Hematopoietic multipotent progenitor cell treated with erythropoietin and hydrocortisone succinate and interleukin-3 and kit ligand, for 6 days (in vitro differentiated cells): ENCODE data around the gene NLK.
"Not testable (repeated sequence)": the region's sequence is repeated elsewhere in the genome, so short reads cannot be mapped to it uniquely, and the experiment has no call there.

ENCODE experiments used
- DNase-seq: peaks from one replicate; pipeline ENCODE4 v3.0.0-alpha.2; 2015

NLK gene

GRCh38 chr17:28042657-28042720 is at the start of gene NLK:
Gene NLK, plus strand, starts transcription at chr17:28042677. Its CDS starts 197 bp downstream, at chr17:28042874.
- DNase-seq: no peak

GRCh38 chr17:27993161-27993695 is 49.2 kb upstream of the NLK start:
- DNase-seq: no peak

GRCh38 chr17:27993723-27994310 is 48.7 kb upstream of the NLK start:
- DNase-seq: no peak

- DNase-seq: no peak
Observed at GRCh38 chr17:27994586-27994985, 47.9 kb upstream of the NLK start.

DNA sequence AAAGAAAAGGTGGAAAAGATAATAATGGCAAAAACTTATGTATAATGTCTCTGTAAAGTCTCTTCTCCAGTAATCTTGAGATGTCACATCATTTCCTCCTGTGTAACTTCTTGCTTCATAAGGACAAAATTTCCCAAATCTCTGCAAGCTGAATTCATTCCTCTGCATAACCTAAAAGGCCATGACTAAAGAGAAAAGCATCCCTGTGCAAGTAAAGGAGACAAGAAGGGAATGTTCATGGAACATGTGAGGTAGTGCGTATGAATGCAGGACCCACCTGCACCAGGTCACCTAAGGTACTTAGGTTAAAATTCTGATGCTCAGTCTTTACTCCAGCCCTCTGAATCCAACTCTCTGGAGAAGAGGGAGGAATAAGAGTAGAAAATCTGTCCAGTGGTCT is 46.9 kb upstream of the NLK start:
- DNase-seq: no peak

- DNase-seq: no peak
Observed at GRCh38 chr17:27996202-27997043, 46.1 kb upstream of the NLK start.

GRCh38 chr17:27997044-27997401 is 45.5 kb upstream of the NLK start:
- DNase-seq: no peak

GRCh38 chr17:27997522-27997921 is 45.0 kb upstream of the NLK start:
- DNase-seq: no peak

GRCh38 chr17:28001149-28001548 is 41.3 kb upstream of the NLK start:
- peak; percentile 10 for DNase-seq

DNA sequence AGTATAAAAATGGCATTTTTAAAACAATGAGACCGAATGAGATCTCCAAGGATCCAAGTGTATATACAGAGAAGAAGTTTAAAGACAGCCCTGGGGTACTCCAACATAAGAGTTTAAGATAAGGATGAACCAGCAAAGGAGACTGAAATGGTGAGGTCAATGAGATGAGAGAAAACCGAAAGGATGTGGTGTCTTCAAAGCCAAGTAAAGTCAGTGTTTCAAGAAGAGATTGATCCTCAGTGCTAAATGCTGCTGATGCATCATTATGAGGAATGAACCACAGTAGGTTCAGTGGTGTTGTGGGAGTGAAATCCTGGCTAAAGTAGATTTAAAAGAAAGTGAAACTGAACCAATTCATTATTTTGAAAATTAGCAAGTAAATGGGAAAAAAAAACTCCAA is 38.1 kb upstream of the NLK start:
- no peak for DNase-seq

GRCh38 chr17:28007925-28008324 is 34.6 kb upstream of the NLK start:
- not testable (repeated sequence) for DNase-seq

DNA sequence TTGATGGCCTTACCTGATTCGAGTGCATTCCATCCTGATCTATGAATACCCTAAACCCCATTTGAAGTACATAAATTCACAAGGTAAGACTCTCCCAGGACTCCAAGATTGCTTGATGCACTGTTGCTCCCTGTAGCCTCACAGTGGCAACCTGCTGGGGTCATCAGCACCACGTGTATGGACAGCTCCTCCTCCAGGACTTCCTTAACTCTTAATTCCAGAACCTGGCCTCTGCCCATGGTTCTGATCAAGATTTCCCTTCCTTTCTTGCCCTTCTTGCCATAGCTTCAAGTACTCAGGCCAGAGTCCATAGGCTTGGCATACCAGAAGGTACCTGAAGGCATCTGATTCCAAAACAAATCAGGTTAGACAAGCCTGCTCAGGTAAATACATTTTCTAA is 34.0 kb upstream of the NLK start:
- DNase-seq: peak; percentile 83

DNA sequence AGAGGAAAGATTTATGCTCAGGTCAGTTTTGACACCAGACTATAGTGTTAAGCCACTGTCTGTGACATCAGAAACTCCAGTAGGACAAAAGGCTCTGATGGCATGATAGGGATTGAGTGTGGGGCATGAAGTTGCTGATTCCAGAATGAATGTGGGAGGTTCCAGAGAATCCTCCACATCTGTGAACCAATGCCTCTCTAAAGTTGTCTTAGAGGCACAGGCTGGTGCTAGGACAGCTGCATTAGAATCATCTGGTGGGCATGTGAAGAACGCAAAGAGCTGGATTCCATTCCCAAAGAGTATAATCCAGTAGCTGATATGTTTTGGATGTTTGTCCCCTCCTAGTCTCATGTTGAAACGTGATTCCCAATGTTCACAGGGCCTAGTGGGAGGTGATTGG is 32.1 kb upstream of the NLK start:
- no peak for DNase-seq

GRCh38 chr17:28018439-28019070 is 23.9 kb upstream of the NLK start:
- no peak for DNase-seq

GRCh38 chr17:28020515-28020914 is 22.0 kb upstream of the NLK start:
- DNase-seq: no peak

GRCh38 chr17:28029044-28029443 is 13.4 kb upstream of the NLK start:
- DNase-seq: peak; percentile 89

DNA sequence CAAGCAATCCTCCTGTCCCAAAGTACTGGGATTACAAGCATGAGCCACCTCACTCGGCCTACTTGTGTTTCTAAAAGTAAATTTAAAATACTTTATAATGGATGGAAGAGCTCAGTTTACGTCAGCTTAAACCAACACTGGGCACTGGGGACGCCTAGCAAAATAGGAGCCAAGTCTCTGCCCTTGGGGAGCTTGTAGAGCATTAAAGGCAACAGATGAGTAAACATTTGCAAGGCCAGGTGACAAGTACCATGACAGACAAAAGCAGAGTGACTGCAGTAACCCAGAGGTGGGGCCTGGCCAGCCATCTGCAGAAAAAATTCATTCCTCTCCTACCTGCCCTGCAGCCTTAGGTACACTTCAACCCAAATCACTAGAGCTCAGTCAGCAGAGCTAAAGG is 12.1 kb upstream of the NLK start:
- no peak for DNase-seq

DNA sequence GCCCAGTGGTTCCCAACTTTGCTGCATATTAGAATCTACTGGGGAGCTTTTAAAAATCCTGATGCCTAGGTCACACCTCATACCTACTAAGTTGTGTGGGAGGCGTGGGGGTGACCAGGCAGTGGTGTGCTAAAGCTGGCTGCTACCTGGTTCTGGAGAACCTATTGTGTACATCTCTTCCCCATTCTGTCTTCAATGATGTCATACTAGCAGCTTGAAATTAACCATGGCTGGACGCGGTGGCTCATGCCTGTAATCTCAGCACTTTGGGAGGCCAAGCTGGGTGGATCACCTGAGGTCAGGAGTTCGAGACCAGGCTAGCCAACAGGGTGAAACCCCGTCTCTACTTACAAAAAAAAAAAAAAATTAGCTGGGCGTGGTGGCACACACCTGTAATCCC is 11.3 kb upstream of the NLK start:
- no peak for DNase-seq

- DNase-seq: peak; percentile 26
Observed at GRCh38 chr17:28033972-28034714, 8.3 kb upstream of the NLK start.

GRCh38 chr17:28035452-28035851 is 7.0 kb upstream of the NLK start:
- not testable (repeated sequence) for DNase-seq

DNA sequence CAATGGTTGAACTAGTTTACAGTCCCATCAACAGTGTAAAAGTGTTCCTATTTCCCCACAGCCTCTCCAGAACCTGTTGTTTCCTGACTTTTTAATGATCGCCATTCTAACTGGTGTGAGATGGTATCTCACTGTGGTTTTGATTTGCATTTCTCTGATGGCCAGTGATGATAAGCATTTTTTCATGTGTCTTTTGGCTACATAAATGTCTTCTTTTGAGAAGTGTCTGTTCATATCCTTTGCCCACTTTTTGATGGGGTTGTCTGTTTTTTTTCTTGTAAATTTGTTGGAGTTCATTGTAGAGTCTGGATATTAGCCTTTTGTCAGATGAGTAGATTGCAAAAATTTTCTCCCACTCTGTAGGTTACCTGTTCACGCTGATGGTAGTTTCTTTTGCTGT is 6.6 kb upstream of the NLK start:
- not testable (repeated sequence) for DNase-seq

- DNase-seq: no peak
Observed at GRCh38 chr17:28038802-28039201, 3.7 kb upstream of the NLK start.

DNA sequence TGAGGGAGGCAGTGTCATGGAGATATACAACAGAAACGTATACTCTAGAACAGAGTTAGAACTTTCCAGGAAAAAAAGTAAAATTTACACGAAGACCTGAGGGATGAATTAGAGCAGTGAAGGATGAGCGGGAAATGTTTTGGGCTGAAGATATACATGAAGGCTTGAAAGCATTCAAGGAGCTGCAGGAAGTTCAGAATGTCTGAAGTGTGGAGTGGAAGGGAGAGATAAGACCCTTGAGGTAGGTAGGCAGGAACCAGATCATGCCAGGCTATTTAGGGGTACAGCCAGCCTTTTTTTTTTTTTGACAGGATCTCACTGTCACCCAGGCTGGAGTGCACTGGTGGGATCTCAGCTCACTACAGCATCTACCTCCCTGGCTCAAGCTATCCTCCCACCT is 3.2 kb upstream of the NLK start:
- DNase-seq: peak; percentile 80

DNA sequence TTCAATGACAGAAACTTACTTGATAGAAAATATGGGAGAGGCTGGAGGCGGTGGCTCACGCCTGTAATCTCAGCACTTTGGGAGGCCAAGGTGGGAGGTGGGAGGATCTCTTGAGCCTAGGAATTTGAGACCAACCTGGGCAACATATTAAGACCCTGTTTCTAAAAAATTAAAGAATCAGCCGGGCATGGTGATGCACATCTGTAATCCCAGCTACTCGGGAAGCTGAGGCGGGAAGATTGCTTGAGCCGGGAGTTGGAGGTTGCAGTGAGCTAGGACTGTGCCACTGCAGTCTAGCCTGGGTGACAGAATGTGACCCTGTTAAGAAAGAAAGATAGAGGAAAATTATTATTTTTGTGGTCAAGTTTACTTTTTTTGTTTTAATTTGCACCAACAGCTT is 2.1 kb upstream of the NLK start:
- no peak for DNase-seq
